ENCODE measurements around the gene GALNT7. TPM values are rescaled to one million over a fixed set of nuclear protein-coding genes. Genes with fewer than 3 reads are reported as not detected.

GALNT7 gene
- total RNA-seq, 1 donor from 2014 or later: 31.1 TPM

DNA sequence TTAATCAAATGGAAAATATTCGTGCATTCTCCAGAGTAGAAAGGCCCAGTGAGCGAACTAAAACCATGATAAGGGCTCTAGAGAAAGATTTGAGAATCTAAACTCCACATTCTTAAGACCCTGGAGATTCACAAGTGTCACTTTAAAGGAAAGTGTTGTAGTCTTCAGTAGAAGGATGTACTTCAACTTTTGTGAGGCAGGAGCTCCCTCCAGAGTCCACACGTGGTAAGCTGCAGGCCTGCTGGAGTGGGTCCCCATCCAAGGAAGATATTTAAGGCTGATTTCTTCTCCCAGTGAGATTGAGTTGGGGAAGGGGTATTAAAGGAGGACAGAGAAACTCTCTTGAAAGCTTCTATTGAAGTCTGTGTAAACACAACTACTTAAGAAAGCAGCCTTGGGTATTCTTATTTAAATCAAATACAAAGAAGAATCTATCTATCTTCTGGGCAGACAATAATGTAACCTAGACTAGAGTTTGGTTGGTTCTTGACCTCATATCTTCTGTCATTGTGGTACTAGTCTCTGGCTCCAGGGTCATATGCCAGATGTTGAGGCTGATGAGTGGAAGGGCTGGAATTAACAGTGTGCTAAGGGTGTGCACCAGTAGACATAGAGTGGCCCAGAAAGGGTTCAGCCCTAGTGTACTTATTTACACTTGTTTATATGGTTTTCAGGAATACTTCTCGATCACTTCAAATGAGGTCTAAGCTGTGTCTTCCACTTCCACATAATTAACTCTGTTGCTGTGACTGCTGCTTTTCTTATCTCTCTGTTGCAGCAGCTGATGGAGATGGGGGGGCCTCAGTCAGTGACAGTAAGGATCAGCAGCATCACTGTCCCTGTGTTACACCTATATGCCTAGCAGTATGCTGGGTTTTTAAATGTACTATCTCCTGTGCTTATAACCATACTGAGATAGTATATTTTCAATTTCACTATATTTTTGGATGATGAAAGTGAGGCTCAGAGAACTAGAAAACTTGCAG, 89.4 kb downstream of the GALNT7 start:
- H3K4me3 ChIP-seq (ENCODE audit: low read depth, low read length): no peak overlapping the region
- peak; percentile 12 for DNase-seq (ENCODE audit: low read depth)
- TF ChIP-seq, protein P1, sequence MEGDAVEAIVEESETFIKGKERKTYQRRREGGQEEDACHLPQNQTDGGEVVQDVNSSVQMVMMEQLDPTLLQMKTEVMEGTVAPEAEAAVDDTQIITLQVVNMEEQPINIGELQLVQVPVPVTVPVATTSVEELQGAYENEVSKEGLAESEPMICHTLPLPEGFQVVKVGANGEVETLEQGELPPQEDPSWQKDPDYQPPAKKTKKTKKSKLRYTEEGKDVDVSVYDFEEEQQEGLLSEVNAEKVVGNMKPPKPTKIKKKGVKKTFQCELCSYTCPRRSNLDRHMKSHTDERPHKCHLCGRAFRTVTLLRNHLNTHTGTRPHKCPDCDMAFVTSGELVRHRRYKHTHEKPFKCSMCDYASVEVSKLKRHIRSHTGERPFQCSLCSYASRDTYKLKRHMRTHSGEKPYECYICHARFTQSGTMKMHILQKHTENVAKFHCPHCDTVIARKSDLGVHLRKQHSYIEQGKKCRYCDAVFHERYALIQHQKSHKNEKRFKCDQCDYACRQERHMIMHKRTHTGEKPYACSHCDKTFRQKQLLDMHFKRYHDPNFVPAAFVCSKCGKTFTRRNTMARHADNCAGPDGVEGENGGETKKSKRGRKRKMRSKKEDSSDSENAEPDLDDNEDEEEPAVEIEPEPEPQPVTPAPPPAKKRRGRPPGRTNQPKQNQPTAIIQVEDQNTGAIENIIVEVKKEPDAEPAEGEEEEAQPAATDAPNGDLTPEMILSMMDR (conservative IDR thresholded peaks at IDR 0.05; ENCODE audit: low read depth, low read length): peak; percentile 93

DNA sequence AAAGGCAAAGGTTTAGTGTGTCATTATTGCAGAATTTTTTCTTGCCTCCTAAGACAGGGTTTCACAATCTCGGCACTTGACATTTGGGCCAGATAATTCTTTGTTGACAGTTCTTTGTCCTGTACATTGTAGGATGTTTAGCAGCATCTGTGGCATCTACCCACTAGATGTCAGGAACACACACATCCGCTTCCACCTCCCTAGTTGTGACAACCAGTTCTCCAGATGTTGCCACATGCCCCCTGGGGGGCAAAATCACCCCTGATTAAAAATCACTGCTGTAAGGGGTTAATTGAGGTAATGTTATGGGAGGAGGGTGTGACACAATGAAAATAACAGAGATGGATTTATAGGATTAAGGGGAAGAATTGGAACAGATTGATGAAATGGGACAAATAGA, 90.3 kb downstream of the GALNT7 start:
- TF ChIP-seq, protein P1 (conservative IDR thresholded peaks at IDR 0.05; ENCODE audit: low read depth, low read length): no peak
- H3K4me3 ChIP-seq (ENCODE audit: low read depth, low read length): no peak overlapping the region
- no peak for DNase-seq (ENCODE audit: low read depth)

DNA sequence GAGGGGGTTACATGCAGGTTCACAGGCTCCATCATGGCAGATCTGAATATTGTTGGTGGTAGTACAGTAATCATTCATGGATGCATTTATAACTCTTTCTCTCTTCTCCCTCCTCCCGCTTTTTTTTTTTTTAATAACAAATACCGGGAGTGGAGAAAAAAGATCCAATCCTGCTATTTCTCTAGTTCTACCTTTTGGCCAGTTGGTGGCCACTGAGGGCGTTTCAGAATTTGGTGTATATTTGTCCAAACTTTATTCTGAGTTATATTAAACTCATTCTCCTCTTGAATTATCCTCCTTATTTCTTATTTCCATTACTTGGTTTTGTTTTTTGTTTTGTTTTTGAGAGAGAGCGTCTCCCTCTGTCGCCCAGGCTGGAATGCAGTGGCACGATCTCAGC, 90.7 kb downstream of the GALNT7 start:
- no peak overlapping the region for H3K4me3 ChIP-seq (ENCODE audit: low read depth, low read length)
- TF ChIP-seq, protein P1 (conservative IDR thresholded peaks at IDR 0.05; ENCODE audit: low read depth, low read length): peak; percentile 24
- DNase-seq (ENCODE audit: low read depth): no peak

DNA sequence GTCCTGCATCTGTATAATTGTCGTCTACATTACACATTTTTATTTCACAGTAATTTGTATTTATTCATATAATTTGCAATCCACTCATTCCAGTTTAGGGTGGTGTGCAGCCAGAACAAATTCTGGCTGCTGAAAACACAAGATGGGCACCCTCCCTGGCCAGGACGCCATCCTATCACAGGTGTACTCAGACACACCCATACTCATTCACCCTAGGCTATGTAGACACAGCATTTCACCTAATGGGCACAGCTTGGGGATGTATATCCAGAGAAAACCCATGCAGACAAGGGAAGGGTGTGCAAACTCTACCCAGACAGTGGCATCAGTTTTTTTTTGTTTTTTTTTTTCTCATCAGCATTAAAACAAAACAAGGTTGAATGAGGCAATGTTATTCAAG, 92.4 kb downstream of the GALNT7 start:
- H3K4me3 ChIP-seq (ENCODE audit: low read depth, low read length): no peak overlapping the region
- no peak for DNase-seq (ENCODE audit: low read depth)
- TF ChIP-seq, protein P1 (conservative IDR thresholded peaks at IDR 0.05; ENCODE audit: low read depth, low read length): no peak

DNA sequence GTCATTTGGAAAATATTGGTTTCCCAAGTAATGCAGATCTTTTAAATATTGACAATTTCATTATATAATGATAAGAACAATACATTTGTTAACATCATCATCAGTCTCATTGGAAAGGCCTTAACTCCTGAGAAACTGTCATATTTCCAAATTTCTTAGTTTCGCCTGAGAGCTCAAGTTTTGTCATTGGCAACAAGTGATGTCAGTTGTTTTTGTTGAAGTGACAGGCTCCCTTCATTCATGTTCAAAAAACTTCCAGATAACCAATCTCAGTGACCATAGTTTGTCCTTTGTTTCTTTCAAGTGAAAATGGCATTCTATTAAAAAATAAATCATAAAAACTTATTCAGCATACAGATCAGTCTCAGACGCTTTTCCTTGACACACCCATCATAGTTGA, 93.8 kb downstream of the GALNT7 start:
- TF ChIP-seq, protein P1 (conservative IDR thresholded peaks at IDR 0.05; ENCODE audit: low read depth, low read length): no peak

DNA sequence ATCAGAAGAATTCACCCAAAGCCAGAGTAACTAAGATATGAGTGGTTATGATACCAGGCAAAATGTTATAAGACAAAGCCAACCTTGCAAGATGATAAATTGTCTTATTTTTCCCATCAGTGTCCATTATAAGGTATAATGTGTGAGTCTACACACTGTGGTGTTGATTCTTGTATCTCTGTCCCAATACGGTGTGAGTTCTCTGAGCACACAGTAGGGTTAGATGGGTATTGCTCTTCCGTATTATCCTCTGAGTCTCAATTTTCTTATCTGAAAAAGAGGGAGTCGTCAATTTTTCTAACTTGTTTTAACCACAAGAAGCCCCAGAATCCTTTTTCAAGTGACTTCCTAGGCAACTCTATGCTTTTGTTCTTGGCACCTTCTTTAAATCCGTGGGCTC, 95.6 kb downstream of the GALNT7 start:
- TF ChIP-seq, protein P1 (conservative IDR thresholded peaks at IDR 0.05; ENCODE audit: low read depth, low read length): no peak
- DNase-seq (ENCODE audit: low read depth): no peak
- H3K4me3 ChIP-seq (ENCODE audit: low read depth, low read length): no peak overlapping the region

More for the DNA sequence above, 93.8 kb downstream of the GALNT7 start:
- no peak for DNase-seq (ENCODE audit: low read depth)
- H3K4me3 ChIP-seq (ENCODE audit: low read depth, low read length): no peak overlapping the region

All from epithelial cell of proximal tubule (primary cell).